ENCODE results near the gene GFER.
"Not testable (repeated sequence)": the region's sequence is repeated elsewhere in the genome, so short reads cannot be mapped to it uniquely, and the experiment has no call there.

Gene GFER

DNA sequence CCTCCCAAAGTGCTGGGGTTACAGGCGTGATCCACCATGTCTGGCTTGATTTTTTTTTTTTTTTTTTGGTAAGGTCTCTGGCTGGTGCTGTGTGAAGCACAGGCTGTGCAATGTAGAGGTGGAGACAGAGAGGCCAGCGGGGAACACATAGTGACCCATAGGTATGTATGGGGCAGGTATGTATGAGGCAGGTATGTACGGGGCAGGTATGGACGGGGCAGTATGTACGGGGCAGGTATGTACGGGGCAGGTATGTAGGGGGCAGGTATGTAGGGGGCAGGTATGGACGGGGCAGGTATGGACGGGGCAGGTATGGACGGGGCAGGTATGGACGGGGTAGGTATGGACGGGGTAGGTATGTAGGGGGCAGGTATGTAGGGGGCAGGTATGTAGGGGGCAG lies 34.5 kb upstream of the GFER start:
- TF ChIP-seq, protein P1, sequence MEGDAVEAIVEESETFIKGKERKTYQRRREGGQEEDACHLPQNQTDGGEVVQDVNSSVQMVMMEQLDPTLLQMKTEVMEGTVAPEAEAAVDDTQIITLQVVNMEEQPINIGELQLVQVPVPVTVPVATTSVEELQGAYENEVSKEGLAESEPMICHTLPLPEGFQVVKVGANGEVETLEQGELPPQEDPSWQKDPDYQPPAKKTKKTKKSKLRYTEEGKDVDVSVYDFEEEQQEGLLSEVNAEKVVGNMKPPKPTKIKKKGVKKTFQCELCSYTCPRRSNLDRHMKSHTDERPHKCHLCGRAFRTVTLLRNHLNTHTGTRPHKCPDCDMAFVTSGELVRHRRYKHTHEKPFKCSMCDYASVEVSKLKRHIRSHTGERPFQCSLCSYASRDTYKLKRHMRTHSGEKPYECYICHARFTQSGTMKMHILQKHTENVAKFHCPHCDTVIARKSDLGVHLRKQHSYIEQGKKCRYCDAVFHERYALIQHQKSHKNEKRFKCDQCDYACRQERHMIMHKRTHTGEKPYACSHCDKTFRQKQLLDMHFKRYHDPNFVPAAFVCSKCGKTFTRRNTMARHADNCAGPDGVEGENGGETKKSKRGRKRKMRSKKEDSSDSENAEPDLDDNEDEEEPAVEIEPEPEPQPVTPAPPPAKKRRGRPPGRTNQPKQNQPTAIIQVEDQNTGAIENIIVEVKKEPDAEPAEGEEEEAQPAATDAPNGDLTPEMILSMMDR (conservative IDR thresholded peaks at IDR 0.05), result no peak
- no peak for TF ChIP-seq ZFX (IDR thresholded peaks at IDR 0.05)
- H3K27ac ChIP-seq, result no peak overlapping the region

DNA sequence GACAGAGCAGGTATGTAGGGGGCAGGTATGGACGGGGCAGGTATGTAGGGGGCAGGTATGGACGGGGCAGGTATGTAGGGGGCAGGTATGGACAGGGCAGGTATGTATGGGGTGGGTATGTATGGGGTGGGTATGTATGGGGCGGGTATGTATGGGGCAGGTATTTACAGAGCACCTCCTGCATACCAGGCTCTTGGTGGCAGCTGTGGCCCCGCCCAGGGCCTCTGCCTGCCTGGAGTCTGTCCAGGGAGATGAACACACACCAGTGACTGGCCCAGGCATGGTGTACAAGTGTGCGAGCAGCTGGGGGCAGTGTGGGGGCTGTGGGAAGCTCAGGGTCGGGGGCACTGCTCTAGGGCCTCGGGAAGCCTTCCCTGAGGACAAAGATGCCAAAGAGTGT lies 33.9 kb upstream of the GFER start:
- TF ChIP-seq, protein P1 (conservative IDR thresholded peaks at IDR 0.05), result no peak
- no peak for TF ChIP-seq ZFX (IDR thresholded peaks at IDR 0.05)

DNA sequence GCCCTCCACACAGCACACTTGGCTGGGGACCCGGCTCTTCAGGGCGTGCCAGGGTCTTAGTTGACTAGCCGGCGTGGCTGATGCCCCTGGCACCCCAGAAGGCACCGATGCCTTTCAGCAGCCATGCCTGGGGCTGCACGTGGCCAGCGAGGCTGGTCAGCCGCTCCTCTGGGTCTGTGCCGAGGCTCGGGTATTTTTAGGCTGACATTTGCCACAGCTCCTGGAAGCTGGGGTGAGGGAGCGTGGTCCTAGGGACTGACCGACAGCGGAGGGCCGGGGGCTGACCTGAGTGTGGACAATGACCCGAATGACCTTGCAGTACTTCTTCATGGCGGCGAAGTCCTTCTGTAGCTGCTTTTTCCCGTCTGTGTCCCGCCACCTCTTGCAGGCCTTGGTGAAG lies 33.4 kb upstream of the GFER start:
- TF ChIP-seq, protein P1 (conservative IDR thresholded peaks at IDR 0.05), result no peak
- no peak for TF ChIP-seq ZFX (IDR thresholded peaks at IDR 0.05)
- no peak overlapping the region for H3K27ac ChIP-seq

More for the DNA sequence above, 33.9 kb upstream of the GFER start:
- H3K27ac ChIP-seq, result no peak overlapping the region

DNA sequence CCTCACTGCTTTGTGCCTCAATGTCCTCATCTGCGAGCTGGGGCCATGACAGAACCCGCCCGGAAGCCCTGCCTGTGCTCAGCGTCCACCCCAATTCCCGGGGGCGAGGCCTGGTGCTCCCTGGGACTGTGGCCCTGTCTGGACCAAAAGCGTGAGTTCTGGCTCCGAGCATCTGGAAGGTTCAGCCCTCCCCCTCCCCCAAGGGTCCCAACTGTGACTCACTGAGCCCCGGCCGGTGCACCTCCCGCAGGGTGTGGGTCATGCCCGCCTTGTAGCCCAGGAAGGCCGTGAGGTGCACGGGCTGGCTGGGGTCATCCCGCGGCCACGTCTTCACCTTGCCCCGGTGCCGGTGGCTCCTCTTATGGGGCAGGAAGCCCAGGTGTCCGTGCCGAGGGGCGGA lies 30.3 kb upstream of the GFER start:
- no peak overlapping the region for H3K27ac ChIP-seq
- TF ChIP-seq ZFX (IDR thresholded peaks at IDR 0.05), result no peak
- TF ChIP-seq, protein P1 (conservative IDR thresholded peaks at IDR 0.05), result no peak

DNA sequence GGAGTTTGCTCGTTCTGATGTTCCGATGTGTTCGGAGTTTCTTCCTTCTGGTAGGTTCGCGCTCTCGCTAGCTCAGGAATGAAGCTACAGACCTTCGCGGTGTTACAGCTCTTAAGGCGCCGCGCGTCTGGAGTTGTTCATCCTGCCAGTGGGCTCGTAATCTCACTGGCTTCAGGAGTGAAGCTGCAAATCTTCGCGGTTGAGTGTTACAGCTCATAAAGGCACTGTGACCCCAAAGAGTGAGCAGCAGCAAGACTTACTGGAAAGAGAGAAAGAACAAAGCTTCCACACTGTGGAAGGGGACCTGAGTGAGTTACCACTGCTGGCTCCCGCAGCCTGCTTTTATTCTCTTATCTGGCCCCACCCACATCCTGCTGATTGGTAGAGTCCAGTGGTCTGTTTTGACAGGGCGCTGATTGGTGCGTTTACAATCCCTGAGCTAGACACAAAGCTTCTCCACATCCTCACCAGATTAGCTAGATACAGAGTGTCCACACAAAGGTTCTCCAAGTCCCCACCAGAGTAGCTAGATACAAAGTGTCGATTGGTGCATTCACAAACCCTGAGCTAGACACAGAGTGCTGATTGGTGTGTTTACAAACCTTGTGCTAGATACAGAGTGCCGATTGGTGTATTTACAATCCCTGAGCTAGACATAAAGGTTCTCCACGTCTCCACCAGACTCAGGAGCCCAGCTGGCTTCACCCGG lies 26.4 kb upstream of the GFER start:
- not testable (repeated sequence) for H3K27ac ChIP-seq

DNA sequence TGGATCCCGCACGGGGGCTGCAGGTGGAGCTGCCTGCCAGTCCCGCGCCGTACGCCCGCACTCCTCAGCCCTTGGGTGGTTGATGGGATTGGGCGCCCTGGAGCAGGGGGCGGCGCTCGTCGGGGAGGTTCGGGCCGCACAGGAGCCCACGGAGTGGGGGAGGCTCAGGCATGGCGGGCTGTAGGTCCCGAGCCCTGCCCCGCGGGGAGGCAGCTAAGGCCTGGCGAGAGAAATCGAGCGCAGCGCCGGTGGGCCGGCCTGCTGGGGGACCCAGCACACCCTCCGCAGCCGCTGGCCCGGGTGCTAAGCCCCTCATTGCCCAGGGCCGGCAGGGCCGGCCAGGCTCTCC lies 25.9 kb upstream of the GFER start:
- H3K27ac ChIP-seq, result not testable (repeated sequence)

DNA sequence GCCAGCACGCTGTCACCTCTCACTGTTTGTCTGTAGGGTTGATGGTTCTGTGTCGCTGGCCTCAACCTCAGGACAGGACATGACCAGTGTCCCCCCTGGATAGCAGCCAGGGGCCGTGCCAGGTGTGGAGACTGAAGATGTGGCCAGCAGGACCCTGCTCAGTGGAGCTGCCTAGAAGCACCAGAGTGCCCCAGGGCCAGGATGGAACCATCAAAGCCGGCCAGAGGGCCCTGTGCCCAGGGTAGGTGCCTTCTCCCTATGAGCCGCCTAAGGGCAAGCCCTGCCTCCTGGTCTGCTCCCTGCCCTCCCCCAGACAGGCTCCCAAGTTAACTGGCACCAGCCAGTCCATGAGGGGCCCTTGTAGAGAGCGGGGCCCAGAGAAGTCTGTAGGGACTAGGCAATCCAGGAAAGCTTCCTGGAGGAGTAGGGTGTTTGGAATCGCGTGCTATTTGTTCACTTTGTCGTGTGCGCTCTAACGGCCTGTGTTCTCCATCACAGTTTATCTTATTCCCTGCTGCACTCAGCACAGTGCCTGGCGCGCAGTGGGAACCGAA lies 25.2 kb upstream of the GFER start:
- peak overlapping the region; percentile 97 for H3K27ac ChIP-seq

DNA sequence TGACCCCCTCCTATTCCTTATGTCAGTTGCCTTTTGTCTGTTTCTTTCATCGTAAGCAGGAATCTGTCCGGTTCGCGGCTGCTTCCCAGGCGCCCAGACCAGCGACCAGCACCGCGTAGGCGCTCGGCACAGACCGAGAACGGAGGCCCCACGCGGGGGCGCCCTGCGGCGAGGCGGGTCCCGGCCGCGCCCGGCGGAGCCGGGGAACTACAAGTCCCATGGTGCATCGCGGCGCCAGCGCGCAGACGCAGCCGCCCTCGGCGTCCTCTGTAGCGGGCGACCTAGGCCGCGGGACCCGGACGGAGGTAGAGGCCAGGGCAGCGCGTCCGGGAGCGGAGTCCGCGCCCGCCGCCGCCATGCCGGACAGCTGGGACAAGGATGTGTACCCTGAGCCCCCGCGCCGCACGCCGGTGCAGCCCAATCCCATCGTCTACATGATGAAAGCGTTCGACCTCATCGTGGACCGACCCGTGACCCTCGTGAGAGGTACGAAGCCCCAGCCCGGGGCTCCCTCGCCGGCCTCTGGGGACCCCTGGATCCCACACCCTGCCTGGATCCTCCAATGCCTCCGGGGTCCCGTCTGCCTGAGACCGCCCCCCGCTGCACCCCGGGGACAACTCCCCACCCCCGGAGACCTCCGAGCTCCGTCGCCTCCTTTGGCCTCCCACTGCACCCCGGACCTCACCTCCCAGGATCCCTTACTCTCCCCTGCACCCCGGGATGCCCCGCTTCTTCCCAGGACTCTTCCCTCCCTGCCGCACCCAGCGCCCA lies 24.5 kb upstream of the GFER start, which contains the start of gene NDUFB10:
TSS of gene NDUFB10 (plus strand) at position 270 of the 771 bp plus-strand sequence. CDS start at position 357, 87 bp downstream.
- peak; percentile 69; the same call in 1 of the 2 replicates for TF ChIP-seq ZFX (IDR thresholded peaks at IDR 0.05)
- TF ChIP-seq, protein P1 (conservative IDR thresholded peaks at IDR 0.05), result peak; percentile 95
- H3K27ac ChIP-seq, result peak within 1 kb of the TSS; percentile 97

More for the DNA sequence above, 25.2 kb upstream of the GFER start:
- TF ChIP-seq, protein P1 (conservative IDR thresholded peaks at IDR 0.05), result no peak
- no peak for TF ChIP-seq ZFX (IDR thresholded peaks at IDR 0.05)

All from C4-2B (cell line).